G401.6 (cell line): ENCODE results near the gene TRIM68.

Experiments used
- FAIRE-seq: peaks from 2 replicates; lab custom pipeline; 2012; peaks lifted over from hg19 to GRCh38; lab: Jason Lieb, UNC

TRIM68 gene

GRCh38 chr11:4606231-4607015 lies 1.6 kb downstream of the TRIM68 start:
- no peak for FAIRE-seq

- no peak for FAIRE-seq
Measured at GRCh38 chr11:4605057-4605456, 3.0 kb downstream of the TRIM68 start.

- FAIRE-seq: no peak
Measured at GRCh38 chr11:4593739-4594138, 14.3 kb downstream of the TRIM68 start, which contains the start of gene OR52I1. Gene OR52I1, plus strand, starts transcription at chr11:4594039. Its CDS starts 0 bp downstream, at chr11:4594039.

GRCh38 chr11:4589017-4589416 lies 19.0 kb downstream of the TRIM68 start:
- no peak for FAIRE-seq

- FAIRE-seq: no peak
Measured at GRCh38 chr11:4581443-4581842, 26.6 kb downstream of the TRIM68 start, which contains the start of gene OR52I2. Gene OR52I2, plus strand, starts transcription at chr11:4581743.

- FAIRE-seq: no peak
Measured at GRCh38 chr11:4580124-4580523, 27.9 kb downstream of the TRIM68 start.

GRCh38 chr11:4578624-4579023 lies 29.4 kb downstream of the TRIM68 start:
- FAIRE-seq: no peak

GRCh38 chr11:4577761-4578160 lies 30.3 kb downstream of the TRIM68 start:
- no peak for FAIRE-seq

- no peak for FAIRE-seq
Measured at GRCh38 chr11:4576880-4577279, 31.2 kb downstream of the TRIM68 start.

- FAIRE-seq: no peak
Measured at GRCh38 chr11:4569075-4569474, 39.0 kb downstream of the TRIM68 start.

GRCh38 chr11:4565371-4565770 lies 42.7 kb downstream of the TRIM68 start:
- FAIRE-seq: no peak

GRCh38 chr11:4560467-4560866 lies 47.6 kb downstream of the TRIM68 start:
- FAIRE-seq: no peak

GRCh38 chr11:4559527-4560440 lies 48.2 kb downstream of the TRIM68 start:
- FAIRE-seq: no peak

- FAIRE-seq: no peak
Measured at GRCh38 chr11:4551346-4551979, 56.6 kb downstream of the TRIM68 start.
